Keratinocyte (primary cell): Measurements from ENCODE around the gene FBN2.

Experiments
- EZH2 ChIP-seq: IDR thresholded peaks from one replicate; pipeline ENCODE4 v1.6.1; 2012; ENCODE audit warnings: inconsistent platforms, mild to moderate bottlenecking, low read length, moderate library complexity
- TF ChIP-seq, protein P1 (sequence below), 3 experiments: IDR thresholded peaks in 1 of 3; conservative IDR thresholded peaks in 1 of 3; optimal IDR thresholded peaks in 1 of 3; 2 replicates in 2 of 3; 3 replicates in 1 of 3; pipeline versions ENCODE3 to v1.5.1; 2011; ENCODE audit warnings: low read length in 3 of 3, mild to moderate bottlenecking in 3 of 3, moderate library complexity in 2 of 3, control low read depth in 1 of 3, inconsistent platforms in 1 of 3; ENCODE audit not compliant: insufficient read depth in 2 of 3; ENCODE audit errors: extremely low read depth in 1 of 3

DNA sequence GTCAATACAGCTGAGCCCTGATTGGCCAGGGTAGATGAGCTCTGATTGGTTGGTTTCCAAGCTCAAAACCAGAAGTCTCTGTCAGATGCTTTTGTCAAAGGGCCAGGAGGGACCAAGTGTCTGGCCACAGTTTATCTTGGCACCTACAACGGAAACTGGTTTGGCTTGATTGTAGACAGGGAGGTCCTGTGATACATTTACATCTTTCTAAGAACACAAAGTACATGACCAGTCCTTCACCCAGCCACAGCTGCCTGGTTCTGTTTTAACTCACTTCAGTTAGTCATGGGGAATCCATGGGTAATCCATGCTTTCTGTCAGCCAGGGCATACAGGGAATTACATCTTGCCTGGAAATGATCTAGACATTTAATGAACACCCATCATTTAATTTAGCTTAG is 283.3 kb downstream of the FBN2 start:
- TF ChIP-seq, protein P1, sequence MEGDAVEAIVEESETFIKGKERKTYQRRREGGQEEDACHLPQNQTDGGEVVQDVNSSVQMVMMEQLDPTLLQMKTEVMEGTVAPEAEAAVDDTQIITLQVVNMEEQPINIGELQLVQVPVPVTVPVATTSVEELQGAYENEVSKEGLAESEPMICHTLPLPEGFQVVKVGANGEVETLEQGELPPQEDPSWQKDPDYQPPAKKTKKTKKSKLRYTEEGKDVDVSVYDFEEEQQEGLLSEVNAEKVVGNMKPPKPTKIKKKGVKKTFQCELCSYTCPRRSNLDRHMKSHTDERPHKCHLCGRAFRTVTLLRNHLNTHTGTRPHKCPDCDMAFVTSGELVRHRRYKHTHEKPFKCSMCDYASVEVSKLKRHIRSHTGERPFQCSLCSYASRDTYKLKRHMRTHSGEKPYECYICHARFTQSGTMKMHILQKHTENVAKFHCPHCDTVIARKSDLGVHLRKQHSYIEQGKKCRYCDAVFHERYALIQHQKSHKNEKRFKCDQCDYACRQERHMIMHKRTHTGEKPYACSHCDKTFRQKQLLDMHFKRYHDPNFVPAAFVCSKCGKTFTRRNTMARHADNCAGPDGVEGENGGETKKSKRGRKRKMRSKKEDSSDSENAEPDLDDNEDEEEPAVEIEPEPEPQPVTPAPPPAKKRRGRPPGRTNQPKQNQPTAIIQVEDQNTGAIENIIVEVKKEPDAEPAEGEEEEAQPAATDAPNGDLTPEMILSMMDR (optimal IDR thresholded peaks at IDR 0.05 in 1 of 3, IDR thresholded peaks at IDR 0.05 in 1 of 3, conservative IDR thresholded peaks at IDR 0.05 in 1 of 3; ENCODE audit: extremely low read depth in 1 of 3, insufficient read depth in 2 of 3, low read length in 3 of 3) = no peak
- no peak for TF ChIP-seq EZH2
